KMS-11 (cell line): ENCODE data around the gene CXCR5.

Experiments
- H2AFZ ChIP-seq: fragments of 200-600 bp; sonication (generic); 2 replicates; pipeline ENCODE4 v1.6.1; 2016; ENCODE audit warnings: antibody characterized with exemption, mixed run types, low read depth
- H3K27ac ChIP-seq: fragments of 200-600 bp; sonication (generic); 2 replicates; pipeline ENCODE4 v1.6.1; 2016; ENCODE audit warnings: mild to moderate bottlenecking, mixed run types
- H3K27me3 ChIP-seq: fragments of 200-600 bp; sonication (generic); 2 replicates; pipeline ENCODE4 v1.6.1; 2017; ENCODE audit warnings: mild to moderate bottlenecking, low read depth, mixed run types, moderate library complexity; ENCODE audit not compliant: insufficient read depth
- H3K36me3 ChIP-seq: fragments of 200-600 bp; sonication (generic); 2 replicates; pipeline ENCODE4 v1.6.1; 2017; ENCODE audit warnings: mild to moderate bottlenecking, mixed run types; ENCODE audit not compliant: insufficient read depth
- H3K4me1 ChIP-seq: fragments of 200-600 bp; sonication (generic); 2 replicates; pipeline ENCODE4 v1.6.1; 2016; ENCODE audit warnings: mild to moderate bottlenecking, low read depth, mixed run types; ENCODE audit not compliant: poor library complexity, severe bottlenecking
- H3K4me2 ChIP-seq: fragments of 200-600 bp; sonication (generic); 2 replicates; pipeline ENCODE4 v1.7.0; 2016; ENCODE audit warnings: mild to moderate bottlenecking, mixed run types
- H3K4me3 ChIP-seq: fragments of 200-600 bp; sonication (generic); IDR thresholded peaks from 2 replicates; pipeline ENCODE4 v1.6.1; 2017; ENCODE audit warnings: low read depth, low read length, mixed read lengths; ENCODE audit not compliant: insufficient read depth
- H3K79me2 ChIP-seq: fragments of 200-600 bp; sonication (generic); 2 replicates; pipeline ENCODE4 v1.6.1; 2016; ENCODE audit warnings: low read depth, mixed run types; ENCODE audit not compliant: insufficient read depth
- H3K9ac ChIP-seq: fragments of 200-600 bp; sonication (generic); 2 replicates; pipeline ENCODE4 v1.6.1; 2016; ENCODE audit warnings: mild to moderate bottlenecking, mixed run types
- H4K20me1 ChIP-seq: fragments of 200-600 bp; sonication (generic); 2 replicates; pipeline ENCODE4 v1.6.1; 2016; ENCODE audit warnings: mild to moderate bottlenecking, mixed run types; ENCODE audit not compliant: insufficient read depth
- CTCF ChIP-seq: fragments of 200-600 bp; sonication (generic); conservative IDR thresholded peaks from 2 replicates; pipeline ENCODE4 v1.6.1; 2017; ENCODE audit warnings: low read depth, mild to moderate bottlenecking, antibody characterized with exemption, low read length, moderate library complexity, mixed read lengths

The CXCR5 gene

GRCh38 chr11:118877487-118878162 lies 6.1 kb upstream of the CXCR5 start:
- H3K79me2 ChIP-seq, result no peaks in the 10 kb centered on the region
- peaks cover 11% of the 10 kb centered on the region for H3K4me1 ChIP-seq
- no peaks in the 10 kb centered on the region for H4K20me1 ChIP-seq
- H3K4me3 ChIP-seq, result no peak overlapping the region
- no peaks in the 10 kb centered on the region for H3K36me3 ChIP-seq
- no peak for TF ChIP-seq CTCF
- no peak overlapping the region for H2AFZ ChIP-seq
- no peaks in the 10 kb centered on the region for H3K27me3 ChIP-seq
- H3K4me2 ChIP-seq, result no peak overlapping the region
- H3K9ac ChIP-seq, result no peak overlapping the region
- no peak overlapping the region for H3K27ac ChIP-seq

GRCh38 chr11:118878163-118878563 lies 5.5 kb upstream of the CXCR5 start:
- Histone ChIP-seq H3K27me3 (no peaks in the 10 kb centered on the region), H3K36me3 (no peaks in the 10 kb centered on the region), H3K4me2 (no peak overlapping the region), H3K79me2 (no peaks in the 10 kb centered on the region), H2AFZ (no peak overlapping the region), H3K27ac (no peak overlapping the region), H4K20me1 (no peaks in the 10 kb centered on the region), H3K4me1 (peaks cover 6% of the 10 kb centered on the region), H3K9ac (no peak overlapping the region), H3K4me3 (no peak overlapping the region)
- no peak for TF ChIP-seq CTCF

GRCh38 chr11:118881228-118881627 lies 2.5 kb upstream of the CXCR5 start:
- Histone ChIP-seq H3K27me3 (no peaks in the 10 kb centered on the region), H3K36me3 (no peaks in the 10 kb centered on the region), H3K79me2 (no peaks in the 10 kb centered on the region), H3K4me2 (no peak overlapping the region), H3K27ac (no peak overlapping the region), H3K4me3 (no peak overlapping the region), H2AFZ (no peak overlapping the region), H4K20me1 (no peaks in the 10 kb centered on the region), H3K4me1 (no peaks in the 10 kb centered on the region), H3K9ac (no peak overlapping the region)
- TF ChIP-seq CTCF, result no peak

GRCh38 chr11:118882491-118882890 lies 1.2 kb upstream of the CXCR5 start:
- Histone ChIP-seq H3K36me3 (no peaks in the 10 kb centered on the region), H3K27me3 (no peaks in the 10 kb centered on the region), H4K20me1 (no peaks in the 10 kb centered on the region), H3K9ac (no peak overlapping the region), H3K27ac (no peak overlapping the region), H3K4me1 (no peaks in the 10 kb centered on the region), H3K79me2 (no peaks in the 10 kb centered on the region), H2AFZ (no peak overlapping the region), H3K4me3 (no peak overlapping the region), H3K4me2 (no peak overlapping the region)
- TF ChIP-seq CTCF, result no peak
